Measurements from ENCODE around the gene C13orf46. TPM values are rescaled to one million over a fixed set of nuclear protein-coding genes. Genes with fewer than 3 reads are reported as not detected.

C13orf46 gene
- total RNA-seq, 4 donors from 2014 or later = 0.41 to 77.4 (median 1.1) TPM; not detected in 1

- H3K4me3 ChIP-seq = no peak overlapping the region
- no peaks in the 10 kb centered on the region for H3K9me3 ChIP-seq
- WGBS, 2 donors (ENCODE audit: low coverage in 1 of 2) = 80 to 87% methylated on average over 1 to 26 of the region's 26 CpGs
- no peaks in the 10 kb centered on the region for H3K27me3 ChIP-seq
- H3K27ac ChIP-seq = no peak overlapping the region
- no peaks in the 10 kb centered on the region for H3K36me3 ChIP-seq
- in situ Hi-C loops (cut with MboI; ENCODE audit: low pct_ligation_motif_present in 1 of 4, low pct_unique_long_range_greater_than_20kb in 1 of 4, low sequenced_read_pairs in 3 of 4) (loop anchor here in 1 of 4 donors (10.0 kb wide), 1 partner anchor 121 kb away; no protein-coding TSS in a partner anchor), intact Hi-C loops (cut with DNase I; ENCODE audit: low total_unique reads) (loop anchor here (5.0 kb wide), 1 partner anchor 134 kb away; no protein-coding TSS in a partner anchor)
- no peak for DNase-seq
- TF ChIP-seq CTCF (IDR thresholded peaks at IDR 0.05) (no peak), POLR2A (IDR thresholded peaks at IDR 0.05) (no peak), POLR2AphosphoS5 (IDR thresholded peaks at IDR 0.05) (no peak), EP300 (IDR thresholded peaks at IDR 0.05; ENCODE audit: low read depth) (no peak)
- peaks cover 0 to 6% (median 1%) of the 10 kb centered on the region in 4 donors for H3K4me1 ChIP-seq
Observed at GRCh38 chr13:113945857-113946408, 27.9 kb downstream of the C13orf46 start.

GRCh38 chr13:113943821-113944565 is 29.9 kb downstream of the C13orf46 start:
- Histone ChIP-seq H3K27ac (no peak overlapping the region), H3K36me3 (no peaks in the 10 kb centered on the region), H3K27me3 (peaks cover 13% of the 10 kb centered on the region), H3K9me3 (no peaks in the 10 kb centered on the region), H3K4me1 (peaks cover 0 to 11% (median 5%) of the 10 kb centered on the region in 4 donors), H3K4me3 (no peak overlapping the region)
- 81 to 95% methylated on average over 10 to 17 of the region's 19 CpGs for WGBS, 2 donors (ENCODE audit: low coverage in 1 of 2)
- in situ Hi-C loops (cut with MboI; ENCODE audit: low pct_ligation_motif_present in 1 of 4, low pct_unique_long_range_greater_than_20kb in 1 of 4, low sequenced_read_pairs in 3 of 4) (loop anchor here in 1 of 4 donors (10.0 kb wide), 1 partner anchor 119 kb away; no protein-coding TSS in a partner anchor), intact Hi-C loops (cut with DNase I; ENCODE audit: low total_unique reads) (no loop called here)
- TF ChIP-seq POLR2A (IDR thresholded peaks at IDR 0.05) (no peak), POLR2AphosphoS5 (IDR thresholded peaks at IDR 0.05) (no peak)
- DNase-seq = no peak

- DNase-seq = no peak
- intact Hi-C loops (cut with DNase I; ENCODE audit: low total_unique reads) = no loop called here
Observed at GRCh38 chr13:113942591-113943103, 31.2 kb downstream of the C13orf46 start.

GRCh38 chr13:113941571-113942191 is 32.2 kb downstream of the C13orf46 start:
- Histone ChIP-seq H3K27me3 (peaks cover 33% of the 10 kb centered on the region), H3K4me3 (no peak overlapping the region), H3K27ac (no peak overlapping the region), H3K4me1 (peaks cover 0 to 27% (median 14%) of the 10 kb centered on the region in 4 donors), H3K9me3 (no peaks in the 10 kb centered on the region), H3K36me3 (no peaks in the 10 kb centered on the region)
- intact Hi-C loops (cut with DNase I; ENCODE audit: low total_unique reads) (no loop called here), in situ Hi-C loops (cut with MboI; ENCODE audit: low pct_ligation_motif_present in 1 of 4, low pct_unique_long_range_greater_than_20kb in 1 of 4, low sequenced_read_pairs in 3 of 4) (loop anchor here in 1 of 4 donors (10.0 kb wide), 1 partner anchor 117 kb away; no protein-coding TSS in a partner anchor)
- 80 to 90% methylated on average over 2 to 16 of the region's 16 CpGs for WGBS, 2 donors (ENCODE audit: low coverage in 1 of 2)
- TF ChIP-seq CTCF (IDR thresholded peaks at IDR 0.05) = no peak
- TF ChIP-seq POLR2AphosphoS5 (IDR thresholded peaks at IDR 0.05) = no peak
- no peak for TF ChIP-seq POLR2A (IDR thresholded peaks at IDR 0.05)
- TF ChIP-seq EP300 (IDR thresholded peaks at IDR 0.05; ENCODE audit: low read depth) = no peak
- no peak for DNase-seq

More at GRCh38 chr13:113942591-113943103, 31.2 kb downstream of the C13orf46 start:
- H3K36me3 ChIP-seq = no peaks in the 10 kb centered on the region
- H3K27me3 ChIP-seq = peaks cover 25% of the 10 kb centered on the region
- H3K27ac ChIP-seq = no peak overlapping the region
- H3K4me3 ChIP-seq = no peak overlapping the region
- 96 to 100% methylated on average over 1 to 23 of the region's 23 CpGs for WGBS, 2 donors (ENCODE audit: low coverage in 1 of 2)
- TF ChIP-seq POLR2A (IDR thresholded peaks at IDR 0.05) (no peak), EP300 (IDR thresholded peaks at IDR 0.05; ENCODE audit: low read depth) (no peak), POLR2AphosphoS5 (IDR thresholded peaks at IDR 0.05) (no peak), CTCF (IDR thresholded peaks at IDR 0.05) (no peak)
- no peaks in the 10 kb centered on the region for H3K9me3 ChIP-seq
- peaks cover 0 to 20% (median 10%) of the 10 kb centered on the region in 4 donors for H3K4me1 ChIP-seq
- in situ Hi-C loops (cut with MboI; ENCODE audit: low pct_ligation_motif_present in 1 of 4, low pct_unique_long_range_greater_than_20kb in 1 of 4, low sequenced_read_pairs in 3 of 4) = loop anchor here in 1 of 4 donors (10.0 kb wide), 1 partner anchor 118 kb away; no protein-coding TSS in a partner anchor
